ENCODE data around the gene MAMDC4. TPM values are rescaled to one million over a fixed set of nuclear protein-coding genes. Genes with fewer than 3 reads are reported as not detected.

Gene MAMDC4
- total RNA-seq, 1 donor from 2014 or later: 2.9 TPM

GRCh38 chr9:136886610-136887597, 34.8 kb downstream of the MAMDC4 start:
- peak; percentile 28 for DNase-seq (ENCODE audit: low read depth)

DNA sequence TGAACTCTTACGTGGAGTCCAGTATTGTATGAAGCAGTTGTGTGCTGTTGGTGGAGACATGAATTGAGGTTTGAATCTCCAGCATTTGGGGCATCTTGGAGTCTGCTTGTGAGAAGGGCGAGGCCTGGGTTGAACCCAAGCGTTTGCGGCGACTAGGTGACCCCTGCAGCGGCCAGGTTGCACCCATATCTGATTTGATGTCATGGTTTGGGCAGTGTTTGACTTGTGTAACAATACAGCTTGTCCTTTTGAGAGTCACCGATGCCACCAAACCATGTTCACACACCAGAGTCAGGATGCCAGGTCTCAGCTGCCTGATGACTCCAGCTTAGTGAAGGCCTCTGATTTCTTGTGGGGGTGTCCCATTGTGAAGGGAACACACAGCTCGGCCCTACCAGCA, 36.3 kb downstream of the MAMDC4 start:
- DNase-seq (ENCODE audit: low read depth): no peak

GRCh38 chr9:136889858-136890257, 37.7 kb downstream of the MAMDC4 start:
- DNase-seq (ENCODE audit: low read depth): no peak

DNA sequence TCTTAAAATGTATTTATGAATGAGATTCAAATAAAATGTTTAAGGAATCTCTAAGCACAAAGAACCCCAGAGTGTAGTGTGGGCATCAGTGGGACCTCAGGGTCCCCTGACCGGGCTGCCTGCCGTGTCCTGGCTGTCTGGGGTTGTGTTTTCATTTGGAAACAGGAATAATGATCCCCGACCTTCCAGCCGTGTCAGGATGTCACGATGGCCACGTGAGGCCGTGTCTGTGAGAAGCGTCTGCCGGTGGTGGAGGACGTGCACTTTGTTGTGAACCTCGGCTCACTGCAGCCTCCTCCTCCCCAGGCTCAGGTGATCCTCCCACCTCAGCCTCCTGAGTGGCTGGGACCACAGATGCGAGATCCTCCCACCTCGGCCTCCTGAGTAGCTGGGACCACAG, 38.5 kb downstream of the MAMDC4 start:
- DNase-seq (ENCODE audit: low read depth): no peak

DNA sequence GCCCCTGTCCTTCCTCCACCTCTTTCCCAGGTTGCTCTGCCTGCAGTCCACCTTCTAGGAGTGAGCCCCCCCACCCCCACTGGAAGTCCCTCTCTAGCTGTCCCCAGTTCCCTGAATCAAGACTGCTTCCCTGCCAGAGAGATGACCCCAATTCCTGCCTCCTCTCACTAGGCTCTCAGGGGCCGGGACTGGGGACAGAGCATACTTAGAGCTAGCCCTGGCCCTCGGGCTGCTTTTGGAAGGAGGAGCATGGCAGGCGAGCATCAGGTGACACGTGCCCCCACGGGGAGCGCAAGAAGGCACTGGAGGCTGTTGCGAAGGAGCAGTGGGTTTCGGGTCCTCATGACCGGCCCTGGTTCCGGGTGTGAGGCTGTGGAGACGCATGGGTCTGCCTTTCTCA, 43.9 kb downstream of the MAMDC4 start:
- DNase-seq (ENCODE audit: low read depth): no peak

DNA sequence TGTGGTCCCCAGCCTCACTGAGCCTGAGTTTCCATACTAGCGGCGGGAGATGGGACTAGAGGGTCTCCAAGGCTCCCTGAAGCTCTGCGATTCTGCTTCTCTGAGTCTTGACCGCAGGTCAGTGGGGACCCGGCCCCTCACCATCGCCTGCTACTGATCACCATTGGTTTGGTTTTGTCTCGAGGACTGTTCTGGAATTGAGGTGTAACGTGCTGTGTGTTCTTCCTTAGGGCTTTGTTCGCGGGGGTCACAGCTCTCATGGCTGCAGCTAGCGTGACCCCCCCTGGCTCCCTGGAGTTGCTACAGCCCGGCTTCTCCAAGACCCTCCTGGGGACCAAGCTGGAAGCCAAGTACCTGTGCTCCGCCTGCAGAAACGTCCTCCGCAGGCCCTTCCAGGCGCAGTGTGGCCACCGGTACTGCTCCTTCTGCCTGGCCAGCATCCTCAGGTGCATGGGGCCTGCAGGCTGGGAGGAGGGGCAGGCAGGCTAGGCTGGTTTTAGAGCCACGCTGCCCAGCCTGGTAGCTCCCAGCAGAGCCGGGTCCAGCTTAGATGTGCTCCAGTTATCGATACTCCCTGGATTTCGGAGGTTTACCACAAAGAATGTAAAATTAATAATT, 46.4 kb downstream of the MAMDC4 start:
- DNase-seq (ENCODE audit: low read depth): no peak

DNA sequence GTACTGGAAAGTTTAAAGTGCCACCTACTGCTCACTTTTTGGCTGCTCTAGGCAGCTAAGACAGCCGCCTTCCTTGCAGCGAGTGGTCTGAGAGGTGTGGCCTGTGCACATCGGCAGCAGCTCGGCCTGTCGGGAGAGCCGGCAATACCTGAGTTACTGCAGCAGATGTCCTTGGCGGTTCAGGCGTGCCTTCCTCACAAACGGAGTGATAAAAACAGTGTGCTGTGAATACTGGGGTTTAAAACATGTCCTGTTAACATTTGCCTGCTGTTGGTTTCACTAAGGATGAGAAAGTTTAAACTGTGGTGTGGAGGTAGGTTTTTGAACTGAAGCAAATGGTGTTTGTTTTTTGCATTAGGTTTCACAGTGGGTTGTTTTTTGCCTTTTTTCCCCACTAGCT, 47.0 kb downstream of the MAMDC4 start:
- no peak for DNase-seq (ENCODE audit: low read depth)

- DNase-seq (ENCODE audit: low read depth): no peak
These were observed 48.4 kb downstream of the MAMDC4 start for GRCh38 chr9:136900556-136900955.

DNA sequence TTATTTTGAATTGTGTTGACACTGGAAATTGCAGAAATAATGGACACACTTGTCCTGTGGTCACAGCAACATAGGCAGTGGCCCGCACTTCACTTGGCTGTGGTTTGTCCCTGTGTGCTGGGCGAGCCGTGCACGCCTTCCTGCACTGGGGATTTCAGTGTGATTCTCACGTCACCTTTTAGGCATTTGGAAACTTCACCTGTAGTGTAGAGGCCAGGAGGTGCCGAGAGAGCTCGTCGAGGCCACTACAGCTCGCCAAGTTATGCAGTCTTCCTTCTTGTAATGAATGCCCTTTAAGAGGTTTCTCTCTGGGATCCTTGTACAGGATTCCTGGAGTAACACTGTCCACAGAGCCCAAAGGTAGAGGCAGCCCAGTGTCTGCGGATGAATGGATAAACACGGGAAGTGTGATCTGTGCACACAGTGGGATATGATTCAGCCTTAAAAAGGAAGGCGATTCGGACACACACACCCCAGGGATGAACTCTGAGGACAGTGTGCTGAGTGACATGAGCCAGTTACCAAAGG, 48.9 kb downstream of the MAMDC4 start:
- DNase-seq (ENCODE audit: low read depth): no peak

DNA sequence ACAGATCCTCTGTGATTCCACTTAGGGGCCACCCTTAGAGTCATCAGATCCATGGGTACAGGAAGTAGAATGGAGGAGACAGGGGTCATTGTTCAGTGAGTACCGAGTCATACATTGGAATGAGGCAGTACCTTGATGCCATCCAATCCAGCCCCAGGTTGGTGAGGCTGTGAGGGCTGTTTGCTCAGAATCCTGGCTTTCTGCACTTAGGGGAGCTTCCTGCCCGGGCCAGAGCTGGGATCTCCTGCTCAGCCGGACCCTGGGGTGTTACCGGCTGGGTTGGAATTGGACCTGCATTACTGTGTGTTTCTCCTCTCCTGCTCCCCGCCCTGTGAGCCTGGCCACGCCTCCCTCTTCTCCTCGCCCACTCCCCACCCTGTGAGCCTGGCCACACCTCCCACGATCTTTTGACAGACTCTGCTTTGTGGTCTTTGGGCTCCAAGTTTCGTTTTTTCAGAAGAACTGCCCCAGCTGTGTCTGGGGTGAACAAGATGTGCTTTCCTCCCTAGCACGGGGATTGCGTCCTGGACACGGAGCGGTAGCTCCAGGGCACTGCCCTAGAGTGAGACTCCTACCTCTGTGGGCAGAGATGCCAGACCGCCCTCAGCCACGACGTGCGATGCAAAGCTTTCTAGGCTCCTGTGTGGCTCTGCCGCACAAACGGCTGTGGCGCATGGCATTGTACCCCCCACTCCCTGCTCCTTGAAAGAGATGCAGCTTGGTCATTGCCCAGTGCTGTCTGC, 49.5 kb downstream of the MAMDC4 start:
- DNase-seq (ENCODE audit: low read depth): no peak

DNA sequence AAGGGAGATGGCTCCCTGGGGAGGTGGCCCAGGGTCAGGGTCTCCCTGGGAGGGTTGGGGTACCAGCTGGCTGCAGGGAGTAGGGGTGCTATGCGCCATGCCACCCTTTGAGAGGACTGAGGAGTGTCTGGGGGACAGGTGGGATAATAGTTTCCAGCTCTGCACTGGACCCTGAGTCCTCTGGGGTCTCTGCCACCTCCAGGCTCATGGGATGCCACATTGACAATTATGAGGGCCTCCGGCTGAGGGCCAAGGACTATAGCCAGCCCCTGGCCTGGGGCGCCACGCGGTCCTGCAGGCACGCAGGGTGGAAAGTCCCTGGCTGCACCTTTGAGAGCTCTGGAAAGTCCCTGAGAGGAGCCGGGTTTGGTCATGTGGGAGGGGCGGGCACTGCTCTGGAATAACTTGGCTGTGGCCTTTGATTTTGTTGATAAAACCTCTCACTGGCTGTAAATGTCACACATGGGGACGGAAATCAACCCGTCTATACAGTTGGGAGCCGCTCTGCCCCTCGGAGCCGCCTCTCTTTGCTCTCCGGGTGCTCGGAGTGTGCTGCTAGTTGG, 50.2 kb downstream of the MAMDC4 start:
- DNase-seq (ENCODE audit: low read depth): peak; percentile 31

DNA sequence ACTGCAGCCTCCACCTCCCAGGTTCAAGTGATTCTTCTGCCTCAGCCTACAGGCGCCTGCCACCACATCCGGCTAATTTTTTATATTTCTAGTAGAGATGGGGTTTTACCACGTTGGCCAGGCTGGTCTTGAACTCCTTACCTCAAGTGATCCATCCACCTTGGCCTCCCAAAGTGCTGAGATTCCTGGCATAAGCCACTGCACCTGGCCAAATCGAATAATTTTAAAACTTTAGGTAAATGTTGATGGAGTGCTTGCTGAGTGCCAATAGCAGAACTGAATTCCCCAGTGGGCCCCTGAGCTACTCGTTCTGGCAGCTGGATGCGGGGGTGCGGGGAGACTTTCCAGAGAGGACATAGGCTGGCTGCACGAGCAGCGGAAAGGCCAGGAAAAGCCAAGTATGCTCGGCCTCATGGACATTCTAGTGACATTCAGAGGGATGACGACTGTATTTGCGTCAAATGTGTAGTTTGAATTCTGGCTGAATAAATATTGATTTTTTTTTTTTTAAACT, 51.0 kb downstream of the MAMDC4 start:
- no peak for DNase-seq (ENCODE audit: low read depth)

DNA sequence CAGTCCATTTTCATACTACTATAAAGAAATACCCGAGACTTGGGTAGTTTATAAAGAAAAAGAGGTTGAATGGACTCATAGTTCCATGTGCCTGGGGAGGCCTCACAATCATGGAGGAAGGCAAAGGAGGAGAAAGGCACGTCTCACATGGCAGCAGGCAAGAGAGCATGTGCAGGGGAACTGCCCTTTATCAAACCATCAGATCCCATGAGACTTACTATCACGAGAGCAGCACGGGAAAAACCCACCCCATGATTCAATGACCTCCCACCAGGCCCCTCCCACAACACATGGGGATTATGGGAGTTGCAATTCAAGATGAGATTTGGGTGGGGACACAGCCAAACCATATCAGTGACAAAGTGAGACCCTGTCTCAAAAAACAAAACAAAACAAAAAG, 54.1 kb downstream of the MAMDC4 start:
- no peak for DNase-seq (ENCODE audit: low read depth)

- DNase-seq (ENCODE audit: low read depth): no peak
These were observed 55.1 kb downstream of the MAMDC4 start for GRCh38 chr9:136907011-136907914.

Small RNA genes within 50 kb of the gene (microRNA-seq; reads per million reads assigned to microRNA genes)
- not detected for gene MIR4292
- not detected for gene MIR4479

Other genes with a start within 250 kb of the MAMDC4 start
- 6.0 and 7.0 TPM in 2 replicates for gene EGFL7, start 189.4 kb upstream of the MAMDC4 start, total RNA-seq
- 21.3 and 35.5 TPM in 2 replicates for gene AGPAT2, start 164.9 kb upstream of the MAMDC4 start, total RNA-seq
- gene DIPK1B, start 139.8 kb upstream of the MAMDC4 start, total RNA-seq: not detected in 2 replicates
- not detected in 2 replicates for gene LCN10, start 109.4 kb upstream of the MAMDC4 start, total RNA-seq
- not detected in 2 replicates for gene LCN6, start 103.8 kb upstream of the MAMDC4 start, total RNA-seq
- 0.21 TPM in 1 of 2 replicates, not detected in the other for gene LCN8, start 94.1 kb upstream of the MAMDC4 start, total RNA-seq
- gene LCN15, start 87.8 kb upstream of the MAMDC4 start, total RNA-seq: not detected in 2 replicates
- gene TMEM141, start 61.0 kb upstream of the MAMDC4 start, total RNA-seq: 63.9 and 81.6 TPM in 2 replicates
- gene CCDC183, start 56.0 kb upstream of the MAMDC4 start, total RNA-seq: 0.70 and 3.4 TPM in 2 replicates
- gene RABL6, start 44.4 kb upstream of the MAMDC4 start, total RNA-seq: 94.2 and 122 TPM in 2 replicates
- 2.7 and 6.5 TPM in 2 replicates for gene AJM1, start 9.9 kb upstream of the MAMDC4 start, total RNA-seq
- gene PHPT1, start 2.9 kb upstream of the MAMDC4 start, total RNA-seq: 106 and 131 TPM in 2 replicates
- 353 and 413 TPM in 2 replicates for gene EDF1, start 14.0 kb downstream of the MAMDC4 start, total RNA-seq
- 7.0 and 31.0 TPM in 2 replicates for gene TRAF2, start 34.2 kb downstream of the MAMDC4 start, total RNA-seq
- gene FBXW5, start 92.4 kb downstream of the MAMDC4 start, total RNA-seq: 170 and 196 TPM in 2 replicates
- 0.88 TPM in 1 of 2 replicates, not detected in the other for gene C8G, start 92.9 kb downstream of the MAMDC4 start, total RNA-seq
- gene LCN12, start 99.9 kb downstream of the MAMDC4 start, total RNA-seq: 0.10 and 0.27 TPM in 2 replicates
- 126 and 177 TPM in 2 replicates for gene PTGDS, start 125.2 kb downstream of the MAMDC4 start, total RNA-seq
- 5.0 and 13.8 TPM in 2 replicates for gene LCNL1, start 130.6 kb downstream of the MAMDC4 start, total RNA-seq
- 57.3 and 67.3 TPM in 2 replicates for gene PAXX, start 140.1 kb downstream of the MAMDC4 start, total RNA-seq
- gene CLIC3, start 144.2 kb downstream of the MAMDC4 start, total RNA-seq: not detected in 2 replicates
- gene ABCA2, start 175.9 kb downstream of the MAMDC4 start, total RNA-seq: 21.1 and 26.3 TPM in 2 replicates
- not detected in 2 replicates for gene FUT7, start 179.7 kb downstream of the MAMDC4 start, total RNA-seq
- 4.8 TPM in 2 replicates for gene NPDC1, start 193.8 kb downstream of the MAMDC4 start, total RNA-seq
- 0.13 and 0.68 TPM in 2 replicates for gene ENTPD2, start 201.7 kb downstream of the MAMDC4 start, total RNA-seq
- 1.9 and 4.7 TPM in 2 replicates for gene SAPCD2, start 218.2 kb downstream of the MAMDC4 start, total RNA-seq
- 40.2 and 46.4 TPM in 2 replicates for gene UAP1L1, start 225.2 kb downstream of the MAMDC4 start, total RNA-seq
- 75.5 and 76.6 TPM in 2 replicates for gene MAN1B1, start 234.6 kb downstream of the MAMDC4 start, total RNA-seq